A673 (cell line): ENCODE measurements around the gene TNS4. TPM values are rescaled to one million over a fixed set of nuclear protein-coding genes. Genes with fewer than 3 reads are reported as not detected.

Experiments used
- BruUV-seq: library from RNA; stranded (reverse); fragments of 400-500 nt; replicated peaks from 2 replicates; lab custom pipeline; 2021; lab: Mats Ljungman, UMichigan
- CTCF ChIA-PET: fragments of 300-600 bp; sonication (Branson Sonifier 250); formaldehyde crosslinking; loops from one replicate; lab custom pipeline; 2022; ENCODE audit warnings: antibody characterized with exemption; lab: Charles Lee
- POLR2A ChIA-PET: fragments of 300-600 bp; sonication (Branson Sonifier 250); formaldehyde crosslinking; loops from one replicate; lab custom pipeline; 2022; ENCODE audit warnings: antibody characterized with exemption; ENCODE audit not compliant: low non-redundant PET; lab: Charles Lee
- DNase-seq: peaks from one replicate; pipeline ENCODE4 v3.0.0-alpha.2; 2015; ENCODE audit warnings: low spot score
- H3K27ac ChIP-seq: fragments of 200-600 bp; sonication (generic); 2 replicates; pipeline ENCODE4 v1.5.1; 2016; ENCODE audit warnings: mixed run types, low read depth, mild to moderate bottlenecking, mixed read lengths, antibody characterized with exemption, low read length; ENCODE audit not compliant: poor library complexity, severe bottlenecking
- H3K27me3 ChIP-seq: fragments of 200-600 bp; sonication (generic); replicated peaks from 2 replicates; pipeline ENCODE4 v1.6.1; 2017; ENCODE audit warnings: mixed run types, low read depth, mild to moderate bottlenecking, mixed read lengths, antibody characterized with exemption, low read length; ENCODE audit not compliant: insufficient read depth, poor library complexity
- H3K36me3 ChIP-seq: fragments of 200-600 bp; sonication (generic); 2 replicates; pipeline ENCODE4 v1.6.1; 2016; ENCODE audit warnings: mixed run types, mild to moderate bottlenecking, mixed read lengths, antibody characterized with exemption, low read length; ENCODE audit not compliant: insufficient read depth, poor library complexity, severe bottlenecking
- H3K4me1 ChIP-seq: fragments of 200-600 bp; sonication (generic); 2 replicates; pipeline ENCODE4 v1.6.1; 2017; ENCODE audit warnings: mixed run types, mild to moderate bottlenecking, mixed read lengths, antibody characterized with exemption, low read length; ENCODE audit not compliant: insufficient read depth, poor library complexity, severe bottlenecking
- H3K4me3 ChIP-seq: fragments of 200-600 bp; sonication (generic); 2 replicates; pipeline ENCODE4 v1.5.1; 2016; ENCODE audit warnings: low read depth, mixed run types, mild to moderate bottlenecking, mixed read lengths, low read length; ENCODE audit not compliant: poor library complexity, severe bottlenecking
- H3K9me3 ChIP-seq: fragments of 200-600 bp; sonication (generic); 2 replicates; pipeline ENCODE4 v1.6.1; 2016; ENCODE audit warnings: mixed run types, low read depth, mild to moderate bottlenecking, mixed read lengths, antibody characterized with exemption, low read length; ENCODE audit not compliant: poor library complexity, severe bottlenecking
- CTCF ChIP-seq: fragments of 300-800, 200-600 bp; sonication (generic); conservative IDR thresholded peaks from 2 replicates; pipeline ENCODE4 v1.5.1; 2017; ENCODE audit warnings: low read depth, mild to moderate bottlenecking, antibody characterized with exemption, low read length, moderate library complexity, mixed read lengths
- EZH2 ChIP-seq: fragments of 200-600 bp; sonication (generic); IDR thresholded peaks from 2 replicates; pipeline ENCODE4 v1.6.1; 2017; ENCODE audit warnings: borderline replicate concordance, low read depth, mild to moderate bottlenecking, mixed read lengths, antibody characterized with exemption, low read length; ENCODE audit not compliant: poor library complexity, severe bottlenecking
- intact Hi-C: fragments of 100-400 bp; cut with micrococcal nuclease; formaldehyde crosslinking; loops from one replicate; pipeline ENCODE4 v1.10.0; 2022; ENCODE audit not compliant: unreplicated experiment
- total RNA-seq: library from RNA; stranded (reverse); gene quantifications from 2 replicates; pipeline ENCODE4 v1.2.3, GENCODE V29; 2021

TNS4 gene
- total RNA-seq, 1 experiment from 2014 or later = not detected

- Histone ChIP-seq H3K9me3 (no peaks in the 10 kb centered on the region), H3K4me3 (no peak overlapping the region), H3K27ac (no peak overlapping the region), H3K27me3 (no peaks in the 10 kb centered on the region), H3K36me3 (no peaks in the 10 kb centered on the region), H3K4me1 (no peaks in the 10 kb centered on the region)
- POLR2A ChIA-PET = no interaction called here
- no peak for DNase-seq
- no TSS peak for BruUV-seq
- CTCF ChIA-PET = no interaction called here
- intact Hi-C loops = no loop called here
- TF ChIP-seq CTCF (no peak), EZH2 (no peak)
Observed at GRCh38 chr17:40469805-40470675, 31.4 kb downstream of the TNS4 start.

GRCh38 chr17:40468560-40468959 is 32.9 kb downstream of the TNS4 start:
- TF ChIP-seq CTCF (no peak), EZH2 (no peak)
- POLR2A ChIA-PET = no interaction called here

GRCh38 chr17:40467281-40467867 is 34.0 kb downstream of the TNS4 start:
- Histone ChIP-seq H3K4me1 (no peaks in the 10 kb centered on the region), H3K27ac (no peak overlapping the region), H3K36me3 (no peaks in the 10 kb centered on the region), H3K27me3 (no peaks in the 10 kb centered on the region), H3K4me3 (no peak overlapping the region), H3K9me3 (no peaks in the 10 kb centered on the region)
- ChIA-PET POLR2A (no interaction called here), CTCF (no interaction called here)
- BruUV-seq = no TSS peak
- TF ChIP-seq CTCF = no peak
- no peak for TF ChIP-seq EZH2
- no peak for DNase-seq
- intact Hi-C loops = no loop called here

More at GRCh38 chr17:40468560-40468959, 32.9 kb downstream of the TNS4 start:
- H3K27ac ChIP-seq = no peak overlapping the region
- H3K4me1 ChIP-seq = no peaks in the 10 kb centered on the region
- DNase-seq = no peak
- CTCF ChIA-PET = no interaction called here
- no peaks in the 10 kb centered on the region for H3K36me3 ChIP-seq
- no peaks in the 10 kb centered on the region for H3K9me3 ChIP-seq
- intact Hi-C loops = no loop called here
- BruUV-seq = no TSS peak
- H3K4me3 ChIP-seq = no peak overlapping the region
- no peaks in the 10 kb centered on the region for H3K27me3 ChIP-seq
